GM19395 (cell line): ENCODE results near the gene BOD1L1.

ENCODE experiments used
- ATAC-seq: cut with Tn5 transposase; IDR thresholded peaks from one replicate; pipeline ENCODE4 v1.9.1; 2021; ENCODE audit warnings: mild to moderate bottlenecking, moderate library complexity; ENCODE audit not compliant: unreplicated experiment

BOD1L1 gene

GRCh38 chr4:13540446-13541175 is 86.9 kb downstream of the BOD1L1 start:
- no peak for ATAC-seq

- no peak for ATAC-seq
Measured at GRCh38 chr4:13539619-13540445, 87.7 kb downstream of the BOD1L1 start.

- no peak for ATAC-seq
Measured at GRCh38 chr4:13539047-13539618, 88.4 kb downstream of the BOD1L1 start.

DNA sequence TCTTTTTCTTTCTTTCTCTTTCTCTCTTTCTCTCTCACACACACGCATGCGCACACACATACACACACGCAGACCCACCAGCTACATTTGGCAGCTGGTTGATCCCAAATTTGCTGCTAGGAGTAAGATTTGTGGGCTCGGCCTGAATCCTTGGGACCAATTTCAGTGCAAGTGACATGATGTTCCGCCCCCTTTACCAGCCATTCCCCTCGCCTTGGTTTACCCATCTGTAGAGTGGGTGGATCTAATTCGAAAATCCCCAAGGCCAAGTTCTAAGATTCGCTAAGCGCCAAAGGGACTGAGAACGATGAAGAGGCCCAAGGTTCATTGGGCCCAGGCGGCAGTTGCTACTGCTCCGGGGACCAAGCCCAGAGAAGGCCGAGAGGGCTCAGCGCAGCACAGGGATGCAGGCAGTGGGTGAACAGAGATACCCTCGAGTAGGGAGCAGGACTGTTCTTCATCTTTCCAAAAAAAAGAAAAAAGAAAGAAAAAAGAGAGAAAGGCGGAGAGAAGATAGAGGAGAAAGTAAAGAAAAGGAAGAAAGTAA is 89.0 kb downstream of the BOD1L1 start:
- no peak for ATAC-seq

- ATAC-seq, result no peak
Measured at GRCh38 chr4:13537832-13538177, 89.7 kb downstream of the BOD1L1 start.

DNA sequence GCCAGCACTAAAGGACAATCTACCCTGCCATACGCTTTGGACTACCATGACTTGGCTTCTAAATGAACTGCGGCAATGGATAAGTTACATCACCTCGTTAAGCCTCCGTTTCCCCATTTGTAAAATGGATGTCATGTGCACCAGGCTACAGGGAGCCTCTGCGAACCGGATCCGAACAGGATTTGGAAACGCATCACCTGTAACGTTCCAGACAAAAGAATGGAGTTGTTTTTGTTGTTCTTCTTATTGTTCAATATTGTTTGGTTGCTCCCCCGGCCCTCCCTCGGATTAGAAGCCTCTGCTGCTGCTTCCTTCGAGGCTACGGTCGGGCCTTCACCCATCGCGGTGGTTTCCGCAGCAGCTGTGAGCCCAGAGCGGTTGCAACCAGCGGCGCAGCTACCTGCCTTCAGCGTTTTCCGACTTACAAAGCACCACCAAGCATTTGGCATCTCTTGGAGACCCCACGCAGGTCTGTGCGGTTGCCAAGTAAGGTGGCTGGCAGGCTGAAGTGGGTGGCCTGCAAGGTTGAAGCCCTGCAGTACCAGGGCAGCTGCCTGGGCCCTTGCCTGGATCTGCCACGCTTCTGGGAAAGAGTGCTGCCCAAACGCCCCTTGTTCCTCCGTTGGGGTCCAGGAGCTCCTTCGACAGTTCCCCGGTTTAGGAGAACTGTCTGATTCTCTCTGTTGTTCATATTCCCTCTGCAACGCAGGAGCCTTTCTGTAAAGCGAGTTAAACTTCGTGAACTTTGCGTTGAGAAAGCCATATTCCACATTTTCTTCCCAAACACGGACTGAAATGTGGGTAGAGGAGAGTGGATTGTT is 90.3 kb downstream of the BOD1L1 start:
- no peak for ATAC-seq

- no peak for ATAC-seq
Measured at GRCh38 chr4:13536607-13537006, 90.9 kb downstream of the BOD1L1 start.

DNA sequence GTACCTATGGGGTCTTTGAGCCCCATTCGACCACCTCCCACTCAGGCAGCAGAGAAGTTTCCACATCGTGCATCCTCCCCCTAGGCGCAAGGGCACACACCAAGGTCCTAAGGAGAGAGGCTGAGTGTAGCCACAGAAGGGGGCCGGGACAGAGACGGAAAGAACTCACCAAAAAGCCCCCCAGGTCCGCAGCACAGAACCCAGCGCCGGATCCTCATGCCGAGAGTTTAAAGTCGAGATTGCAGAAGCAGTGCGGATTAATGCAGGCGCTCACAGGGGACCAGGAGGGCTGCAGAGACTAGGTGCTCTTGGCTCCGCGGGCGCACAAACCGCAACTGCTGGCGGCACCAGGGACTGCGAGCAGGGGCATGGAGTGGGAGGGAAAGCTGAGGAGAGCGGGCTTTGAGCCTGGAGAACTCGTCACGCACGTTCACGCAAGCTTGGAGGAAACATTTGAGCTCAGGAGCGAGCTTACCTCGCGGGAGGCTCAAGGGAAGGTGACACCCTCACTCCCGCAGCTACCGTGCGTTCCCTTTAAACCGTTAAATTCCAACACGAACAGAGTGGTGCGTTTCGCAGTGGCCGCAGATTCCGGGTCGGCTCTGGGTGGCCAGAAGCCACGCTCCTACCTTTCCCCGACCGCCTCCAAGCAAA is 91.7 kb downstream of the BOD1L1 start:
- no peak for ATAC-seq

- no peak for ATAC-seq
Measured at GRCh38 chr4:13535118-13535517, 92.4 kb downstream of the BOD1L1 start.

DNA sequence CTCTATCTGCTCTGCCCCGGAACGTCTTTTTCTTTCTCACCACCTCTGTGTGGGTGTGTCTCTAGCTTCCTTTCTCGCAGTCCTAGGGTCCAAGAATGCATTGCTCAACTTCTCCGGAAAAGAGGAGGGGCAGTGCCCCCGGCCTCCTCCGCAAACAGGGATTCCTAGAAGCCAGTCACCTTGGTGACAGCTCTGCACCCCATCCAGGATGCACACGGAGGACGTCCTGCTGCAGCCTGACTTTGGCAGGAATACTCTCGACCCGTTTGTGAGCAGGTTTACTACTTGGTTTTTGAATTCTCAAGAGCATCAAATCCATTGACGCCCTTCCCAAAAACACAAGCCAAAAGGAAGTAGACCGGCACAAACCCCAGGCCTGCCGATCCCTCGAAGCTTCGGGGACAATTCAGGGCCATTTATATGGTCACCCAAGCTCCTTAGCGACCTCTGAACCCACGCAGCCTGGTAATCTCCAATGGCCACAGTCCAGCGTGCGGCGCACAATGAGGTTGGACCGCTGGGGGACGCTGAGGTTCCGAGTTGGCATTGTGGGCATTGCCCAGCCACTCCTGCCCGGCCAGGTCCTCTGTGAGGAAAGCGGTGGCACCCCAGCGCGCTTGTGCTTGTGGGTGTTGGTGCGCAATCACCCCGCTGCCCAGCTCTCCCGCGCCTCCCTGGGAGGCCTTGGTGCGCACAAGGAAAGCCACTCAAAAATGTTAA is 93.0 kb downstream of the BOD1L1 start:
- ATAC-seq, result no peak

DNA sequence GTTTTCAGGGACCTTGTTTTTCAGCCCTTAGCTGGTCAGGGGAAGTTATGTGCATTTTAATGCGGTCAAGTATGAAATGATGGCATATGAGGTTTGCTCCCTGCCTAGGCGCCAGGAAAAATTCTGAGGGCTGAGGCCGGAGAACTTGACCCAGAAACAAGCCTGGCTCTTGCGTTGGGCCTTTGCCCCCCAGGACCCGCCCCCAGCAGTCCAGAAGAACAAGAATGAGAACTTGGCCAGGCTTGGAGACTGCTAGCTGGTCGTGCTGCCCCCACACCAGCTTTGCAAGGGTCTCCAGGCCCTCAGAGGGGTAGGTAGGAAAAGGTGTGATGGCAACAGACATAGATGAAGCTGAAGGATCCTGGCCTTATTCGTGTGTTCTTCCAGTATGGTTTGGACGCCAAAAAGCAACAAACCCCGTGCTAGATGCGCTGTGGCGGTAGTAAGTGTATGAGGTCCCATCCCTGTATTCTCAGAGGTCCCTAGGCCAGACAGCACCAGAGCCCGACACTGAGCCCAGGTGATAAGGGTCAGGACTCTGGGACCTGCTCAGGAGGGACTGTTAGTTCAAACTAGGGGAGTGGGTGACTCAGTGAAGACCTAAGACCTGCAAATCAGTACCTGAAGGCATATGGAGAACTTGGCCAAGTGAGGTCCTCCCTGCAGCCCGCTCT is 93.7 kb downstream of the BOD1L1 start:
- ATAC-seq, result no peak

GRCh38 chr4:13531625-13531998 is 95.9 kb downstream of the BOD1L1 start:
- no peak for ATAC-seq

DNA sequence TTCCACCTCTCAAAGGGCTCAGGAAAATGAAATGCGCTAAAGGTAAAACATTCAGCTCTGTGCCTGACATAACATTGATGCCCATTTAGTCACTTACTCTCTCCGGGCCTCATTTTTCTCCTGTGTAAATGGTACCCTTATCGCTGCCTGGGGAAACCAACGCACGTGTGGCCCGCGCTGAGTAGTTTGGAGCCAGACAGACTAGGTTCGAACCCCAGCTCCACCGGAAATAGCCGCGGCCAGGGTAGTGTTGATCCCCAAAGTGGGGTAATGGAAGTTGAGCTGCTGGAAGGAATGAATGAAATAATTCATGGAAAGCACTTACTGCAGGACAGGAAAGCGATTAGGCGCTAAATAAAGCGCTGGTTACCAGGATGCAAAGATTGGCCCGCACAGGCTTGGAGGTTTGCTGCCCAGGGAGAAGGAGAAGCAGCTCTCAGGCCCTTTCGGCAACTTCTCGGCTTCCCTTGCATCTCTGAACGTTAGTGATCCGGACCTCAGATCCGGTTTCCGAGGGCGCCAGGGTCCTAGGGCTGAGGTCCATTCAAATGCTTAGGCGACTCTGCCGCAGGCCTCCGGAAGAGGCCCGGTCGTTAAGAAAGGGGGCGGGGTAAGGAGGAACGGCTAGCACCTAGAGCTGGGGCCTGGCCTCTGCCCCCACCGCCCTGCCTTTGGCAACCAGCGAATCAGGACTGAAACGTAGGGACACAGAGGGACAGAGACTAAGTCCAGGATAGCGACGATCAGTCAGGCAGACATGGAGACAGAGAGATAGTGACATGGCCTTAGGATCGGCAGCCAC is 96.5 kb downstream of the BOD1L1 start:
- no peak for ATAC-seq

- ATAC-seq, result no peak
Measured at GRCh38 chr4:13529128-13529919, 98.2 kb downstream of the BOD1L1 start.

DNA sequence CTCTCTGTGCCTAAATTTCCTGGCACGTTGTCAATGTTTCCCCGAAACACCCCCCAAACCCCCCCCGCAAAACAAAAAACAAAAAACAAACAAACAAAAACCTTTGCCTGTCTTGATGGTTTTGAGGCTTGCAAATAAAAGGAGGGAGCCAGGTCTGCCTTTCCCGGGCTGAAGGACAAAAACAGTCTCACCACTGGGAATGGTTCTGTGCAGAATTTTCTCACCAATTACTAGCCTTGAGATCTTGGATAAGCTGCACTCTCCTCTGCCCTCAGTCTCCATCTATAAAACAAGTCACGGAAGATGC is 98.8 kb downstream of the BOD1L1 start:
- ATAC-seq, result no peak

GRCh38 chr4:13527981-13528820 is 99.3 kb downstream of the BOD1L1 start:
- peak; percentile 87 for ATAC-seq
